ELF-1 (cell line): ENCODE data around the gene WSB1.

Experiments
- DNase-seq: peaks from one replicate; pipeline ENCODE4 v3.0.0-alpha.2; 2016; ENCODE audit warnings: low read depth, low spot score

The WSB1 gene

DNA sequence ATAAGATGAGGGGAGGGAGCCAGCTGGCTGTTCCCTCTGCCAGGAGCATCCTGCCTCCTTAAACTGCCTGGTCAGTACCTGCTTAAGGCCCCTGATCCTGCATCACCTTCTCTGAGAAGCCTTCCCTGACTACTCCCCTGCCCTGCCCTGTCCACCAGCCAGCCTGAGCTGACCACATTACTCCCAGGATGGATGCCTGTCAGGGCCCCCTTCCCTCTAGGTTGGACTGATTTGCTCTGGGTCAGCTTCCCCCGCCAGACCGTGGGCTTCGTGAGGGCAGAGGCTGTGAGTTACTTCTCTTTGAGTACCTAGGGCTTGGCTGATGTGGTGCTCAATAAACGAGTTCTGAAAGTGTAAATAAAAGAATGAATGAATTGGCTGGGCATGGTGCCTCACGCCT lies 63.3 kb downstream of the WSB1 start:
- DNase-seq = no peak

DNA sequence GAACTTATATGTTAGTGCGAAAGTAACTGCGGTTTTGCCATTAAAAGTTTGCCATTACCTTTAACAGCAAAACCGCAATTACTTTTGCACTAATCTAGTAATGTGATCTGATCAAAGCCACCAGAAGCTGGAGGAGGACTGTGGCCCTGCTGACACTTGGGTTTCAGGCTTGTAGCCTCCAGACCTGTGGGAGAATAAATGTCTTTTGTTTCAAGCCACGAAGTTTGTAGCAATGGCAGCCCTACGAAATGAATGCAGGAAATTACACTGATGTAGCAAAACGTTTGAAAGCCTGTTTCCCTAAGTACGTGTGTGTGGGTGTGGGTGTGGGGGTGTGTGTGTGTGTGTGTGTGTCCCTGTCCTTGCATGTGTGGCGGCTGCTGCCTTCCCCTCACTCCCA lies 66.6 kb downstream of the WSB1 start:
- DNase-seq = no peak

DNA sequence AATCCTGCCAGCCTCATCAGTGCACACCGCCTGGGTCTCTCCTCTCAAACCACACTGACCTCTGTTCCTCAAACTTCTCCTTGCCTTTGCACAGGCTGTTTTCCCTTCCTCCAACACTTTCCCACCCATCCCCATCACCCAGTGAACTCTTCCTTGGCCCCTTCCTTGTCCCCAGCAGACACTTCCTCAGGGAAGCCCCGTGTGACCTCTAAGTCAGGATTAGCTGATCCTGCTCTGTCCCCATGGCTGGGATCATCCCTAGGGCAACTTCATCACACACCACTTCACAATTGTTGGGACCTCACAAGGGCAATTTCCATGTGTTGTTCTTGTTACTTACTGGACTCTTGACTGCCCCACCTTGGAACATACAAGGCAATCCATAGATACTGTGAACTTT lies 67.8 kb downstream of the WSB1 start:
- no peak for DNase-seq

DNA sequence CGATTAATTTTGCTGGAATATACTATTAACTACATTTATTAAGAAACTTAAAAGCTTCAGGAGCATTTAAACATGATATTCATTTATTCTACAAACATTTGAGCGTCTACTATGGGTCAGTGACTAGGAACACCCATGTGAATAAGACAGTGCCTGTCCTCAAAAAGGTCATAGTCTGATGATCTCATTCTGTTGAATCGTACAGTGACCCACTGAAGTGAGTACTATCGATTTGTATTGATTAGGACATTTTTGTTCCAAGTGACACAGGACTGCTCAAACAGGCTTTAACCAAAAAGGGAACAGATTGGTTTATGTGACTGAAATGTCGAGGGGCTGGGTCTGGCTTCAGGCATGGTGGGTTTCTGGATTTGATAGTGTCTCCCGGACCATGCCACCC lies 68.6 kb downstream of the WSB1 start:
- no peak for DNase-seq

DNA sequence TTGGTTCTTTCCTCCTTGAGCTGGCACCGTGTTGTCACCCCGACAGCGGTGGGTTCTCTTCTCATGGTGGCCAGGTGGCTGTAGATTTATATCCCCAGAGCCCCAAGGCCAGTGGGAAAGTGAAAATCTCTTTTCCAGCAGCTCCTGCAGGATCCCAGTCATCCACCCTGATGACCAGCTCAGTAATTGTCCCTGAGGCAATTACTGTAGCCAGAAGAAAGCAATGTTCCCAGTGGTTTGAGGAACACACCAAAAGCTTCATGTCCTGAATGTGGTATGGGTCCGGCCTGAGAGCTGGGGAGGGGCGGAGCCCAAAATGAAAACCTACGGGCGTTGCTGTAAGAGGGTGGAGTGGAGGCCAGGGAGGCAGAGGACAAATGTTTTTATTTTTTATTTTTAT lies 69.0 kb downstream of the WSB1 start:
- DNase-seq = no peak

DNA sequence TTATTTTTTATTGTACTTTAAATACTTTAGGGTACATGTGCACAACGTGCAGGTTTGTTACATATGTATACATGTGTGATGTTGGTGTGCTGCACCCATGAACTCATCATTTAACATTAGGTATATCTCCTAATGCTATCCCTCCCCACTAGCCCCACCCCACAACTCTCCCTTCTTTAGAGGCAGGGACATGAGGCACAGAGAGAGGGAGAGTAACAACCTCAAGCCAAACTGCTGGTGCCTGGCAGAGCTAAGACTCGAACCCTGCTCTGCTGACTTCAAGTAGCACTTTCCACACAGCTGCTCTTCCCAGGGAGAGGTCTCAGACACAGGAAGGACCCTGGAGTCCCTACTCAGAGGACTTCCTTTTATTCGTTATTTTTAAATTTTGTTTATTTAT lies 69.4 kb downstream of the WSB1 start:
- no peak for DNase-seq
